Transverse colon (tissue), 4 donors: ENCODE data around the gene TOLLIP.

ENCODE experiments used
- CTCF ChIP-seq, 5 experiments: fragments of 200-600 bp in 3 of 5; fragments of 450-650 bp in 2 of 5; sonication (generic) in 3 of 5; IDR thresholded peaks; 1 replicate in 2 of 5; 2 replicates in 3 of 5; pipeline ENCODE4 v1.5.1; 2016 to 2017; ENCODE audit warnings: antibody characterized with exemption in 5 of 5, inconsistent platforms in 3 of 5, mild to moderate bottlenecking in 2 of 5, moderate library complexity in 1 of 5
- POLR2A ChIP-seq: fragments of 450-650 bp; IDR thresholded peaks from one replicate; pipeline ENCODE4 v1.6.1; 2016; ENCODE audit warnings: antibody characterized with exemption, mild to moderate bottlenecking, moderate library complexity
- POLR2AphosphoS5 ChIP-seq, 3 donors: sonication (generic); formaldehyde crosslinking; IDR thresholded peaks; one replicate each; pipeline ENCODE4 v1.6.1; 2016; ENCODE audit warnings: antibody characterized with exemption in 3 of 3

- TF ChIP-seq CTCF (IDR thresholded peaks at IDR 0.05) (no peak), POLR2A (no peak), POLR2AphosphoS5 (IDR thresholded peaks at IDR 0.05) (no peak)
Measured at GRCh38 chr11:1308743-1309497, 512 bp downstream of the TOLLIP start.
